ENCODE results near the gene CPNE1. TPM values are rescaled to one million over a fixed set of nuclear protein-coding genes. Genes with fewer than 3 reads are reported as not detected.

CPNE1 gene
- total RNA-seq, 1 experiment from 2014 or later, result 216 TPM

DNA sequence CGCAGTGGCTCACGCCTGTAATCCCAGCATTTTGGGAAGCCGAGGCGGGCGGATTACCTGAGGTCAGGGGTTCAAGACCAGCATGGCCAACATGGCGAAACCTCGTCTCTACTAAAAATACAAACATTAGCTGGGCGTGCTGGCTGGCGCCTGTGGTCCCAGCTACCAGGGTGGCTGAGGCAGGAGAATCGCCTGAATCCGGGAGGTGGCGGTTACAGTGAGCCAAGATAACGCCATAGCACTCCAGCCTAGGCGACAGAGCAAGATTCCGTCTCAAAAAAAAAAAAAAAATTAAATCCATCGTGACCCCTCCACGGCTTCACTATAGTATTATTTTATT lies 1.2 kb upstream of the CPNE1 start:
- peaks cover 37% of the 10 kb centered on the region for H3K36me3 ChIP-seq (ENCODE audit: insufficient read depth, low read length)
- DNase-seq, result no peak
- no peak overlapping the region for H3K4me2 ChIP-seq (ENCODE audit: low read depth, low read length, poor library complexity, severe bottlenecking)
- H2AFZ ChIP-seq (ENCODE audit: low read length), result no peak overlapping the region
- H3K4me3 ChIP-seq (ENCODE audit: low read length), result no peak overlapping the region
- H3K9me2 ChIP-seq (replicated peaks; ENCODE audit: insufficient read depth, low read length), result no peaks in the 10 kb centered on the region
- peaks cover 34% of the 10 kb centered on the region for H3K4me1 ChIP-seq (ENCODE audit: low read length)
- H3K27me3 ChIP-seq (ENCODE audit: low read length), result no peaks in the 10 kb centered on the region
- peaks cover 35% of the 10 kb centered on the region for H4K20me1 ChIP-seq (ENCODE audit: insufficient read depth, low read depth, low read length)
- H3K9me3 ChIP-seq (ENCODE audit: low read length), result no peaks in the 10 kb centered on the region
- H3K9ac ChIP-seq (ENCODE audit: low read length), result no peak overlapping the region
- peaks cover 41% of the 10 kb centered on the region for H3K79me2 ChIP-seq (ENCODE audit: low read length)
- no peak overlapping the region for H3K27ac ChIP-seq (ENCODE audit: low read length)

DNA sequence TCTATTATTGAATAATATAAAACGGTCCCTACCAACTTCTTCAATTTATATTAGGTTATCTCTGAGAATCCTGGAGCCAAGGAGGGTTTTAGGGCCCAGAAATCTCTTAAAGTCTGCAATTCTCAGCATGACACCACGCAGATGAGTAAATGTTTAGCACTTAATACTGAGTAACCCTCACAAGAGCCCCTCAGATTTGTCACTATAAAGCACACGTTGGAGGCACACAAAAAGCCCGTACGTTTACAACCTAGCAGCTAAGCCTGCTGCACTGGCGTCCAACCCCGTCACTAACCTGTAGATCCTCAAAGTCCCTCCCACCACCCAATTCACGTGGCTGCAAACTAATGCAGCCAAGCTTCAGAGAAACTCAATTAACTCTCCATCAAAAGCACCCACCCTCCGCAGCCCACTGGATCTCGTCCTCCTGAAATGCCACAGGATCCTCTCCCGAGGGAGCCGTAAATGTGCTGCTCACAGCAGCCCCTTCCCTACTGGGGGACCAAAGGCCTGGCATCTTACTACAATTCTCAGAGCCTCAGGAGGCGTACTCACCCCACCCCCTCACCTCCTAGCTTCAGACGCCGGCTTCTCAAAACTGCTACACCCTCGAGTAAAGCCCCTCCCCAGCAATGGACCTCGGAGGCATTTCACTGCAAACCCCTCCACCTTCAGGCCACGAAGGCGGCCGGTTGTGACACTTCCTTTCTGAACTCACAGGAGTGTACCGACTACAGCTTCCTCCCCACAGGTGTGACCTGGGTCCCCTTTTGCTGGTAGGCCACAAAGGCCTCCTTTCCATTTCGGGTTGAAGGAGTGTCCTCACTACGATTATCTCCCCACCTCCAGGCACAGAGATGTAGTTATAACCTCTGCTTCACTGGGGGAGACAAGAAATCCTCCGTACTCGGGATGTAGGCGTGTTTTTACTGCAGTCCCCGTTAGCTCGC lies 909 bp downstream of the CPNE1 start:
- H2AFZ ChIP-seq (ENCODE audit: low read length), result no peak overlapping the region
- peaks cover 54% of the 10 kb centered on the region for H4K20me1 ChIP-seq (ENCODE audit: insufficient read depth, low read depth, low read length)
- peaks cover 46% of the 10 kb centered on the region for H3K4me1 ChIP-seq (ENCODE audit: low read length)
- peak overlapping the region; percentile 93 for H3K9ac ChIP-seq (ENCODE audit: low read length)
- H3K9me3 ChIP-seq (ENCODE audit: low read length), result no peaks in the 10 kb centered on the region
- H3K4me2 ChIP-seq (ENCODE audit: low read depth, low read length, poor library complexity, severe bottlenecking), result peak overlapping the region; percentile 96
- peaks cover 33% of the 10 kb centered on the region for H3K36me3 ChIP-seq (ENCODE audit: insufficient read depth, low read length)
- H3K4me3 ChIP-seq (ENCODE audit: low read length), result peak overlapping the region; percentile 96
- DNase-seq, result peak; percentile 81
- peak overlapping the region; percentile 83 for H3K27ac ChIP-seq (ENCODE audit: low read length)
- H3K79me2 ChIP-seq (ENCODE audit: low read length), result peaks cover 62% of the 10 kb centered on the region
- no peaks in the 10 kb centered on the region for H3K9me2 ChIP-seq (replicated peaks; ENCODE audit: insufficient read depth, low read length)
- H3K27me3 ChIP-seq (ENCODE audit: low read length), result no peaks in the 10 kb centered on the region

DNA sequence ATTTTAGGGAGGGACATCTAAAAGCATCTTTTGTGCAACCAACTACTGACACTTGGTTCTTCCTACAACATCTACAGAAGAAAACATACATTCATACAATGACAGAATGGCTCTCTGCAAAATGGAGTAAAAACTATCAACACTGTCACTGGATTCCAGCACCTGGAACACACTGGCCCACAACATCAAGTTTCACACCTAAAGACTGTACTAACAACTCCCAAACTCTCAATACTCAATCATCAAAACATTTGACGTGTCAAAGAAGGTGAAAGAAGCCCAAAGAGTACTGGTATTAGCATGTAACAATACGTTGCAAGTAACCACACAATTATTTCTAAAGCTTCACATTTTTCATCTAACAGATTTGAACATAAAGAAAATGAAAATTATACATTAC lies 2.1 kb downstream of the CPNE1 start:
- Histone ChIP-seq H3K4me3 (ENCODE audit: low read length) (peak overlapping the region; percentile 96), H3K9ac (ENCODE audit: low read length) (peak overlapping the region; percentile 93; the same call in 1 of the 2 replicates), H3K9me2 (replicated peaks; ENCODE audit: insufficient read depth, low read length) (no peaks in the 10 kb centered on the region), H3K4me2 (ENCODE audit: low read depth, low read length, poor library complexity, severe bottlenecking) (peak overlapping the region; percentile 96), H3K4me1 (ENCODE audit: low read length) (peaks cover 43% of the 10 kb centered on the region), H3K79me2 (ENCODE audit: low read length) (peaks cover 71% of the 10 kb centered on the region), H2AFZ (ENCODE audit: low read length) (no peak overlapping the region), H3K27me3 (ENCODE audit: low read length) (no peaks in the 10 kb centered on the region), H3K9me3 (ENCODE audit: low read length) (no peaks in the 10 kb centered on the region), H3K36me3 (ENCODE audit: insufficient read depth, low read length) (peaks cover 27% of the 10 kb centered on the region), H3K27ac (ENCODE audit: low read length) (no peak overlapping the region), H4K20me1 (ENCODE audit: insufficient read depth, low read depth, low read length) (peaks cover 63% of the 10 kb centered on the region)
- no peak for DNase-seq

DNA sequence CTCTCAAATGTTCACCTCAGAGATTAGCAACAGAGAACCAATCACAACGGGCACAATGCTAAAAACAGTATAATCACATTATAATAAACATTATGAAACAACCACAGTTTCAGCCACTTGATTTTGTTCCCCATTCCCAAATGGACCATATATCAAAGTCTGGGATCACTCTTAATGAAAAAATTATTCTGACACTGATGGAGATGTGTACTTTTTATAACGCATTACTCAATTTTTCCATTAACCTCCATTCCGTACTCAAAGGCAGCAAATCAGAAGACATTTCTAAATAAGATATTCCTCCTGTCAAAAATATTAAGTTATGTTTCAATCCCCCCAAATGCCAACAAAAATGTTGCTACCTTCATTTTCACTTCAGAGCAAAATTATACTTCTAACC lies 2.8 kb downstream of the CPNE1 start:
- no peaks in the 10 kb centered on the region for H3K27me3 ChIP-seq (ENCODE audit: low read length)
- peak overlapping the region; percentile 93; the same call in 1 of the 2 replicates for H3K9ac ChIP-seq (ENCODE audit: low read length)
- peaks cover 69% of the 10 kb centered on the region for H4K20me1 ChIP-seq (ENCODE audit: insufficient read depth, low read depth, low read length)
- H2AFZ ChIP-seq (ENCODE audit: low read length), result no peak overlapping the region
- H3K4me2 ChIP-seq (ENCODE audit: low read depth, low read length, poor library complexity, severe bottlenecking), result peak overlapping the region; percentile 96
- H3K4me1 ChIP-seq (ENCODE audit: low read length), result peaks cover 43% of the 10 kb centered on the region
- H3K9me2 ChIP-seq (replicated peaks; ENCODE audit: insufficient read depth, low read length), result no peaks in the 10 kb centered on the region
- H3K79me2 ChIP-seq (ENCODE audit: low read length), result peaks cover 77% of the 10 kb centered on the region
- DNase-seq, result no peak
- peak overlapping the region; percentile 96 for H3K4me3 ChIP-seq (ENCODE audit: low read length)
- no peak overlapping the region for H3K27ac ChIP-seq (ENCODE audit: low read length)
- H3K9me3 ChIP-seq (ENCODE audit: low read length), result no peaks in the 10 kb centered on the region
- H3K36me3 ChIP-seq (ENCODE audit: insufficient read depth, low read length), result peaks cover 33% of the 10 kb centered on the region

DNA sequence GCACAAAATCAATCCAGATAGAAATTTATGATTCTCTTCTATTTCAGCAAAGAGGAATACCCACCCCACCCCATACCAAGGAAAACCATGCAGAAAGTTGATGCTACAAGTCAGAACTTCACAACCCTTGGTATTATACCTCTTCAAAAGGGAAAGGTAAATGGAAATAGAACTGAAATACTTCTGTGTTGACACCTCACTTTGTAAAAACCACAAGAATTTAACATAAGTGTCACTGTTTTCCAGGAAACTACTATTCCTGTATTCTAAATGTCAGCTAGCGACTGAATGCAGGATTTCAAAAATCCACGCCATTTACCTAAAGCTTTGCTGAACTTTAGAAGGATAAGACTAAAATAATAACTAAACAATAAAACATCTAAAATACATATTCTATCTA lies 3.6 kb downstream of the CPNE1 start:
- H3K79me2 ChIP-seq (ENCODE audit: low read length), result peaks cover 86% of the 10 kb centered on the region
- no peaks in the 10 kb centered on the region for H3K9me2 ChIP-seq (replicated peaks; ENCODE audit: insufficient read depth, low read length)
- H3K27ac ChIP-seq (ENCODE audit: low read length), result no peak overlapping the region
- H2AFZ ChIP-seq (ENCODE audit: low read length), result no peak overlapping the region
- peaks cover 77% of the 10 kb centered on the region for H4K20me1 ChIP-seq (ENCODE audit: insufficient read depth, low read depth, low read length)
- H3K4me1 ChIP-seq (ENCODE audit: low read length), result peaks cover 43% of the 10 kb centered on the region
- H3K9me3 ChIP-seq (ENCODE audit: low read length), result no peaks in the 10 kb centered on the region
- H3K4me2 ChIP-seq (ENCODE audit: low read depth, low read length, poor library complexity, severe bottlenecking), result peak overlapping the region; percentile 96
- H3K36me3 ChIP-seq (ENCODE audit: insufficient read depth, low read length), result peaks cover 42% of the 10 kb centered on the region
- no peak for DNase-seq
- no peak overlapping the region for H3K9ac ChIP-seq (ENCODE audit: low read length)
- H3K27me3 ChIP-seq (ENCODE audit: low read length), result no peaks in the 10 kb centered on the region
- no peak overlapping the region; the same call in 1 of the 2 replicates for H3K4me3 ChIP-seq (ENCODE audit: low read length)

DNA sequence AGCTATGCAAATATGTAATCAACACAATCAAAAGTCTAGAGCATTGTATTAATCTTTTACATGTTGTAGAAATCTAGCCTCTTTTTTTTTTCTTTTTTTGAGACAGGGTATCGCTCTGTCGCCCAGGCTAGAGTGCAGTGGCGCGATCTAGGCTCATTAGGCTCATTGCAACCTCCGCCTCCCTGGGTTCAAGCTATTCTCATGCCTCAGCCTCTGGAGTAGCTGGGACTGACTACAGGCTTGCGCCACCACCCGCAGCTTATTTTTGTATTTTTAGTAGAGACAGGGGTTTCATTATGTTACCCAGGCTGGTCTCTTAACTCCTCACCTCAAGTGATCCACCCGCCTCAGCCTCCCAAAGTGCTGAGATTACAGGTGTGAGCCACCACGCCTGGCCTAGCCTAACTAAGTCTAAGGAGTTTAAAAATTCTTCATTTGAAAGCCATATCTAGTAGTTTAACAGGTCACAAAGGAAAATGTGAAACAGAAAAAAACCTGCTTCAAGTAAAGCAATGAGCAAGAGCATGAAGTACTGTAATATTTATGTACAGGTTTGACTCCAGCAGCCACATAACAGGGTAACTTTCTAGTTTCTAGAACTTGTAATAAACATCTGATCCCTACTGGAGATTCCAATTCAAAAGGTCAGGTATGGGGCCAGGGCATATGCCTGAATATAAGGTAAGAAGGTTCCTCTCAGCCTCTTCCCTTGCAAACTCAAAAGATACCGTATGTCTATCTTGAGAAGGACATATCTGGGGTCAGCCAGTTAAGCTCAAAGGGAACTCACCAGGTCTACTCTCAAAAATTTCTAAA lies 4.4 kb downstream of the CPNE1 start:
- H3K9me3 ChIP-seq (ENCODE audit: low read length), result no peaks in the 10 kb centered on the region
- H2AFZ ChIP-seq (ENCODE audit: low read length), result no peak overlapping the region
- H3K9ac ChIP-seq (ENCODE audit: low read length), result no peak overlapping the region
- no peak overlapping the region for H3K4me3 ChIP-seq (ENCODE audit: low read length)
- no peak for DNase-seq
- peak overlapping the region; percentile 96 for H3K4me2 ChIP-seq (ENCODE audit: low read depth, low read length, poor library complexity, severe bottlenecking)
- no peaks in the 10 kb centered on the region for H3K9me2 ChIP-seq (replicated peaks; ENCODE audit: insufficient read depth, low read length)
- peaks cover 43% of the 10 kb centered on the region for H3K4me1 ChIP-seq (ENCODE audit: low read length)
- peaks cover 93% of the 10 kb centered on the region for H3K79me2 ChIP-seq (ENCODE audit: low read length)
- peaks cover 49% of the 10 kb centered on the region for H3K36me3 ChIP-seq (ENCODE audit: insufficient read depth, low read length)
- peaks cover 82% of the 10 kb centered on the region for H4K20me1 ChIP-seq (ENCODE audit: insufficient read depth, low read depth, low read length)
- H3K27ac ChIP-seq (ENCODE audit: low read length), result no peak overlapping the region
- H3K27me3 ChIP-seq (ENCODE audit: low read length), result no peaks in the 10 kb centered on the region

DNA sequence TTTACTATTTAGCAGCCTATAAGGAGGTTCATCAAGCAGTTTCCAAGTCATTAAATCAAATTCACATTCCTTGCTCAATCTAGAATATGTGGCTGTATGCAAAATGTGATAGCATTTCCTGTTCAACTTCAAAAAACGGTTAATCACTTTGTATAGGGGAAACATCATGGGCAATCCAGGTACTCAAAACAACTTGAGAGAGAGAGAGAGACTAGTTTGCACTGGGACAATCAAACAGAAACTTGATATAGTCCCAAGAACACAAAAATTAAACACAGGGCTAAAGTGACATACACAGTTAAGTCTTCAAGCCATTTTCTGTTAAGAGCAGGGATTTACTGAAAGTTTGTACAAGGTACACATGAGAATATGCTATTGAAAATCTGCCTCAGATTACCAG lies 7.4 kb downstream of the CPNE1 start:
- no peak for DNase-seq
- Histone ChIP-seq H4K20me1 (ENCODE audit: insufficient read depth, low read depth, low read length) (peaks cover 86% of the 10 kb centered on the region), H3K27ac (ENCODE audit: low read length) (no peak overlapping the region), H3K9ac (ENCODE audit: low read length) (no peak overlapping the region), H2AFZ (ENCODE audit: low read length) (no peak overlapping the region), H3K36me3 (ENCODE audit: insufficient read depth, low read length) (peaks cover 66% of the 10 kb centered on the region), H3K79me2 (ENCODE audit: low read length) (peaks cover 99% of the 10 kb centered on the region), H3K9me3 (ENCODE audit: low read length) (no peaks in the 10 kb centered on the region), H3K4me1 (ENCODE audit: low read length) (peaks cover 25% of the 10 kb centered on the region), H3K27me3 (ENCODE audit: low read length) (no peaks in the 10 kb centered on the region), H3K9me2 (replicated peaks; ENCODE audit: insufficient read depth, low read length) (no peaks in the 10 kb centered on the region), H3K4me2 (ENCODE audit: low read depth, low read length, poor library complexity, severe bottlenecking) (no peak overlapping the region), H3K4me3 (ENCODE audit: low read length) (no peak overlapping the region)

DNA sequence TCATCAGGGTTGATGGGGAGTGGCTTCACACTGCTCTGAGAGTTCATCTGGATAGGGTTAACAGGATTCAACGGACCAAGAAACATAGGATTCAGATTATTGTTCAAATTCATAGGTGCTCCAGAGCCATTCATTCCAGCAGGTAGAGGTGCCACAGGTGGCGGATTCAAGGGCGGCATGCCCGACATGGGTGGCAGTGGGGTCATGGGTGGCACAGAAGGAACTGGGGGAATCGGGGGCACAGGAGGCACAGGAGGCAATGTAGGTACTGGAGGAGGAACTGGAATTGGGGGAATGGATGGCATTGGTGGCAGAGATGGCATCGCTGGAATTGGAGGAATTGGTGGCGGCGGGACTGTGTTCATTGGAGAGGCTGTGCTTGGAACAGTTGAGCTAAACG lies 10.3 kb downstream of the CPNE1 start:
- H3K4me1 ChIP-seq (ENCODE audit: low read length), result no peaks in the 10 kb centered on the region
- H3K27me3 ChIP-seq (ENCODE audit: low read length), result no peaks in the 10 kb centered on the region
- no peaks in the 10 kb centered on the region for H3K9me2 ChIP-seq (replicated peaks; ENCODE audit: insufficient read depth, low read length)
- no peak overlapping the region for H3K27ac ChIP-seq (ENCODE audit: low read length)
- DNase-seq, result no peak
- peaks cover 69% of the 10 kb centered on the region for H3K36me3 ChIP-seq (ENCODE audit: insufficient read depth, low read length)
- no peak overlapping the region for H2AFZ ChIP-seq (ENCODE audit: low read length)
- no peak overlapping the region for H3K9ac ChIP-seq (ENCODE audit: low read length)
- no peaks in the 10 kb centered on the region for H3K9me3 ChIP-seq (ENCODE audit: low read length)
- peaks cover 59% of the 10 kb centered on the region for H4K20me1 ChIP-seq (ENCODE audit: insufficient read depth, low read depth, low read length)
- no peak overlapping the region for H3K4me3 ChIP-seq (ENCODE audit: low read length)
- peaks cover 99% of the 10 kb centered on the region for H3K79me2 ChIP-seq (ENCODE audit: low read length)
- no peak overlapping the region for H3K4me2 ChIP-seq (ENCODE audit: low read depth, low read length, poor library complexity, severe bottlenecking)
